Measurements from ENCODE around the gene OLIG2.

- no peak for TF ChIP-seq ELF4 (IDR thresholded peaks at IDR 0.05)
- no peak for TF ChIP-seq SUZ12 (IDR thresholded peaks at IDR 0.05)
- TF ChIP-seq NFRKB (IDR thresholded peaks at IDR 0.05) = no peak
- no peak for TF ChIP-seq FOXM1 (IDR thresholded peaks at IDR 0.05; ENCODE audit: borderline replicate concordance)
- no peak for TF ChIP-seq ZNF384 (IDR thresholded peaks at IDR 0.05)
- no peak for TF ChIP-seq CTBP1 (IDR thresholded peaks at IDR 0.05; ENCODE audit: borderline replicate concordance)
- TF ChIP-seq SP1 (IDR thresholded peaks at IDR 0.05) = no peak
- no peak for TF ChIP-seq FOXK2 (IDR thresholded peaks at IDR 0.05)
- no peak for TF ChIP-seq ARNT (IDR thresholded peaks at IDR 0.05)
- TF ChIP-seq FOXA1 (IDR thresholded peaks at IDR 0.05) = no peak
- TF ChIP-seq BHLHE40 (IDR thresholded peaks at IDR 0.05; ENCODE audit: borderline replicate concordance) = no peak
- no peak for TF ChIP-seq TARDBP (IDR thresholded peaks at IDR 0.05)
Observed at GRCh38 chr21:33024201-33025103, 1.3 kb upstream of the OLIG2 start.

Data from HEK293T (cell line).